HG03460 (cell line): ENCODE measurements around the gene SMAP1.

ENCODE experiments used
- ATAC-seq: cut with Tn5 transposase; IDR thresholded peaks from one replicate; pipeline ENCODE4 v1.9.1; 2021; ENCODE audit not compliant: unreplicated experiment

Gene SMAP1

GRCh38 chr6:70667711-70668498, at the start of gene SMAP1:
SMAP1 (plus strand) TSS chr6:70667883; CDS start chr6:70668024, 141 bp downstream.
- ATAC-seq = peak; percentile 89

GRCh38 chr6:70620746-70621145, 46.9 kb upstream of the SMAP1 start:
- no peak for ATAC-seq

GRCh38 chr6:70622461-70622860, 45.2 kb upstream of the SMAP1 start:
- no peak for ATAC-seq

- no peak for ATAC-seq
Measured at GRCh38 chr6:70625436-70625835, 42.2 kb upstream of the SMAP1 start.

GRCh38 chr6:70627500-70628254, 40.0 kb upstream of the SMAP1 start:
- ATAC-seq = no peak

GRCh38 chr6:70629929-70630328, 37.8 kb upstream of the SMAP1 start:
- no peak for ATAC-seq

- no peak for ATAC-seq
Measured at GRCh38 chr6:70633870-70634269, 33.8 kb upstream of the SMAP1 start.

GRCh38 chr6:70636596-70636995, 31.1 kb upstream of the SMAP1 start:
- ATAC-seq = no peak

GRCh38 chr6:70638468-70638867, 29.2 kb upstream of the SMAP1 start:
- no peak for ATAC-seq

GRCh38 chr6:70651326-70651905, 16.3 kb upstream of the SMAP1 start:
- ATAC-seq = no peak

- ATAC-seq = no peak
Measured at GRCh38 chr6:70652216-70652615, 15.5 kb upstream of the SMAP1 start.

- ATAC-seq = no peak
Measured at GRCh38 chr6:70657706-70658105, 10.0 kb upstream of the SMAP1 start.

GRCh38 chr6:70663881-70664466, 3.7 kb upstream of the SMAP1 start:
- no peak for ATAC-seq

- ATAC-seq = no peak
Measured at GRCh38 chr6:70666706-70667105, 977 bp upstream of the SMAP1 start.

- ATAC-seq = no peak
Measured at GRCh38 chr6:70667256-70667710, 400 bp upstream of the SMAP1 start.

GRCh38 chr6:70668499-70668812, 773 bp downstream of the SMAP1 start:
- ATAC-seq = peak; percentile 34

- ATAC-seq = no peak
Measured at GRCh38 chr6:70669133-70669532, 1.4 kb downstream of the SMAP1 start.

- no peak for ATAC-seq
Measured at GRCh38 chr6:70672549-70672948, 4.9 kb downstream of the SMAP1 start.

GRCh38 chr6:70673054-70673453, 5.4 kb downstream of the SMAP1 start:
- no peak for ATAC-seq

- ATAC-seq = no peak
Measured at GRCh38 chr6:70673601-70674000, 5.9 kb downstream of the SMAP1 start.

GRCh38 chr6:70675822-70676221, 8.1 kb downstream of the SMAP1 start:
- no peak for ATAC-seq

GRCh38 chr6:70676821-70677220, 9.1 kb downstream of the SMAP1 start:
- no peak for ATAC-seq
